ENCODE results near the gene UNC13C.

Gene UNC13C

DNA sequence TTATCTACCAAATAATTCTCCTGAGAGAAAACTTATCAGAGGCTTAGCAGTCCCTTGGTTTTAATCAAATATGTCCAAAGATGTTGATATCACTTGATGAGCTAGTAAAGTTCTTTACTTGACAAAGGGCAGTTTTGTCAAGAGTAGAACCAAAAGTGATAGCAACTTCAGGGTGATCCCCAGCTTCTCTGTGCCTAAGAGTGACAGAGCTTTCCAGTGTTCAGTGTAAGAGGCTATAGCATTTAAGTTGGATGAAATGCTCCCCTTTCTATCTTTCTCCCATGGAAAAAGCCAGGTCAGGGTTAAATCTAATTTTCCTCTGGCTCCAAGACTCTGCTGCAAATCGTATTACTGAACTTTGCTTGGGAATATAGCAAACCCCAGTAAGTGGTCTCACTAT, 120.8 kb downstream of the UNC13C start:
- TF ChIP-seq ZNF138 (tag by site-specific recombination; IDR thresholded peaks at IDR 0.05; ENCODE audit: borderline replicate concordance), result no peak
- no peak for TF ChIP-seq ZFP69B (tag by site-specific recombination; IDR thresholded peaks at IDR 0.05)
- no peak for TF ChIP-seq ZNF48 (tag by site-specific recombination; IDR thresholded peaks at IDR 0.05)
- TF ChIP-seq ZNF394 (tag by site-specific recombination; IDR thresholded peaks at IDR 0.05; ENCODE audit: borderline replicate concordance), result no peak
- no peak for TF ChIP-seq KLF7 (tag by site-specific recombination; IDR thresholded peaks at IDR 0.05; ENCODE audit: borderline replicate concordance)
- TF ChIP-seq ZNF132 (tag by site-specific recombination; IDR thresholded peaks at IDR 0.05; ENCODE audit: borderline replicate concordance), result no peak
- no peak for TF ChIP-seq PBX3 (CRISPR knock-in tag; IDR thresholded peaks at IDR 0.05)
- ChIA-PET POLR2A (no interaction called here), CTCF (no interaction called here)
- Histone ChIP-seq H3K4me3 (ENCODE audit: low read depth, low read length) (no peak overlapping the region), H3K36me3 (ENCODE audit: control insufficient read depth in 2 of 2, insufficient read depth in 1 of 2, low read length in 2 of 2) (no peaks in the 10 kb centered on the region), H3K27ac (ENCODE audit: extremely low read depth, low read depth, low read length) (no peak overlapping the region), H3K9me3 (ENCODE audit: control insufficient read depth, insufficient read depth, low read depth, low read length) (no peaks in the 10 kb centered on the region), H3K4me1 (ENCODE audit: control insufficient read depth, insufficient read depth, low read length) (no peaks in the 10 kb centered on the region)

GRCh38 chr15:54101664-54102270, 123.5 kb downstream of the UNC13C start:
- POLR2A ChIA-PET, result no interaction called here
- Histone ChIP-seq H3K27ac (ENCODE audit: extremely low read depth, low read depth, low read length) (no peak overlapping the region), H3K9me3 (ENCODE audit: control insufficient read depth, insufficient read depth, low read depth, low read length) (no peaks in the 10 kb centered on the region), H3K36me3 (ENCODE audit: control insufficient read depth in 2 of 2, insufficient read depth in 1 of 2, low read length in 2 of 2) (no peaks in the 10 kb centered on the region), H3K4me3 (ENCODE audit: low read depth, low read length) (no peak overlapping the region), H3K4me1 (ENCODE audit: control insufficient read depth, insufficient read depth, low read length) (no peaks in the 10 kb centered on the region)
- CTCF ChIA-PET, result no interaction called here
- TF ChIP-seq ZNF654 (tag by site-specific recombination; IDR thresholded peaks at IDR 0.05; ENCODE audit: low read depth), result no peak
- TF ChIP-seq ZNF692 (tag by site-specific recombination; IDR thresholded peaks at IDR 0.05), result no peak
- no peak for TF ChIP-seq ZNF239 (tag by site-specific recombination; IDR thresholded peaks at IDR 0.05)
- TF ChIP-seq ZNF514 (tag by site-specific recombination; IDR thresholded peaks at IDR 0.05), result no peak
- TF ChIP-seq SALL2 (tag by site-specific recombination; IDR thresholded peaks at IDR 0.05; ENCODE audit: borderline replicate concordance), result no peak
- no peak for TF ChIP-seq ZNF221 (tag by site-specific recombination; IDR thresholded peaks at IDR 0.05; ENCODE audit: borderline replicate concordance)
- TF ChIP-seq ZNF146 (tag by site-specific recombination; IDR thresholded peaks at IDR 0.05), result no peak
- no peak for TF ChIP-seq SETDB1 (IDR thresholded peaks at IDR 0.05; ENCODE audit: insufficient read length, low read length)
- no peak for TF ChIP-seq PRDM1 (tag by site-specific recombination; IDR thresholded peaks at IDR 0.05)
- no peak for TF ChIP-seq ZNF610 (tag by site-specific recombination; IDR thresholded peaks at IDR 0.05; ENCODE audit: borderline replicate concordance)

GRCh38 chr15:54102704-54103103, 124.5 kb downstream of the UNC13C start:
- CTCF ChIA-PET, result no interaction called here
- POLR2A ChIA-PET, result no interaction called here

More at GRCh38 chr15:54102704-54103103, 124.5 kb downstream of the UNC13C start:
- H3K36me3 ChIP-seq (ENCODE audit: control insufficient read depth in 2 of 2, insufficient read depth in 1 of 2, low read length in 2 of 2), result no peaks in the 10 kb centered on the region
- H3K4me1 ChIP-seq (ENCODE audit: control insufficient read depth, insufficient read depth, low read length), result no peaks in the 10 kb centered on the region
- H3K27ac ChIP-seq (ENCODE audit: extremely low read depth, low read depth, low read length), result no peak overlapping the region
- no peaks in the 10 kb centered on the region for H3K9me3 ChIP-seq (ENCODE audit: control insufficient read depth, insufficient read depth, low read depth, low read length)
- TF ChIP-seq ZNF23 (tag by site-specific recombination; IDR thresholded peaks at IDR 0.05; ENCODE audit: borderline replicate concordance), result no peak
- TF ChIP-seq, protein P1, sequence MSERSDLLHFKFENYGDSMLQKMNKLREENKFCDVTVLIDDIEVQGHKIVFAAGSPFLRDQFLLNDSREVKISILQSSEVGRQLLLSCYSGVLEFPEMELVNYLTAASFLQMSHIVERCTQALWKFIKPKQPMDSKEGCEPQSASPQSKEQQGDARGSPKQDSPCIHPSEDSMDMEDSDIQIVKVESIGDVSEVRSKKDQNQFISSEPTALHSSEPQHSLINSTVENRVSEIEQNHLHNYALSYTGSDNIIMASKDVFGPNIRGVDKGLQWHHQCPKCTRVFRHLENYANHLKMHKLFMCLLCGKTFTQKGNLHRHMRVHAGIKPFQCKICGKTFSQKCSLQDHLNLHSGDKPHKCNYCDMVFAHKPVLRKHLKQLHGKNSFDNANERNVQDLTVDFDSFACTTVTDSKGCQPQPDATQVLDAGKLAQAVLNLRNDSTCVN (tag by site-specific recombination; optimal IDR thresholded peaks at IDR 0.05), result no peak
- no peak for TF ChIP-seq ZNF776 (tag by site-specific recombination; IDR thresholded peaks at IDR 0.05; ENCODE audit: borderline replicate concordance)
- no peak for TF ChIP-seq ZNF677 (tag by site-specific recombination; IDR thresholded peaks at IDR 0.05)
- H3K4me3 ChIP-seq (ENCODE audit: low read depth, low read length), result no peak overlapping the region

Measured in HEK293 (cell line).